OCI-M2 (cell line): ENCODE measurements around the gene FBXO7.

Experiments used
- DNase-seq: peaks from one replicate; lab custom pipeline; 2025; ENCODE audit not compliant: unreplicated experiment; lab: John Stamatoyannopoulos, UW

FBXO7 gene

GRCh38 chr22:32531228-32531627, 56.6 kb downstream of the FBXO7 start:
- no peak for DNase-seq

- no peak for DNase-seq
Observed at GRCh38 chr22:32531931-32532819, 57.6 kb downstream of the FBXO7 start.

DNA sequence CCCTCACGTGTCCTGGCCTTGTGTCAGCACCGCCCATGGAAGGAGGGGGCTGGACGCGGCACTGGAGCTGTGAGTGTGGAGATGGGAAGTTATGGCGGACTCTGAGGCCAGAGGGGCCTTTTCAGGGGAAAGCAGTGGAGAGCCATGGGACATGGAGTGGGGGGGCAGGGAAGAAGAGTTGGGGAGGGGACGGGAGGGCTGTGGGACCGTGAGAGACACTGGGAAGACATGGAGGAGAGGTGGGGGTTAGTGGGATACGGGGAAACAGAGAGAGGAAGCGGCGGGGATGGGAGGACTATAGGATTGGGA, 58.2 kb downstream of the FBXO7 start:
- DNase-seq = no peak

GRCh38 chr22:32533265-32534111, 58.9 kb downstream of the FBXO7 start:
- no peak for DNase-seq

DNA sequence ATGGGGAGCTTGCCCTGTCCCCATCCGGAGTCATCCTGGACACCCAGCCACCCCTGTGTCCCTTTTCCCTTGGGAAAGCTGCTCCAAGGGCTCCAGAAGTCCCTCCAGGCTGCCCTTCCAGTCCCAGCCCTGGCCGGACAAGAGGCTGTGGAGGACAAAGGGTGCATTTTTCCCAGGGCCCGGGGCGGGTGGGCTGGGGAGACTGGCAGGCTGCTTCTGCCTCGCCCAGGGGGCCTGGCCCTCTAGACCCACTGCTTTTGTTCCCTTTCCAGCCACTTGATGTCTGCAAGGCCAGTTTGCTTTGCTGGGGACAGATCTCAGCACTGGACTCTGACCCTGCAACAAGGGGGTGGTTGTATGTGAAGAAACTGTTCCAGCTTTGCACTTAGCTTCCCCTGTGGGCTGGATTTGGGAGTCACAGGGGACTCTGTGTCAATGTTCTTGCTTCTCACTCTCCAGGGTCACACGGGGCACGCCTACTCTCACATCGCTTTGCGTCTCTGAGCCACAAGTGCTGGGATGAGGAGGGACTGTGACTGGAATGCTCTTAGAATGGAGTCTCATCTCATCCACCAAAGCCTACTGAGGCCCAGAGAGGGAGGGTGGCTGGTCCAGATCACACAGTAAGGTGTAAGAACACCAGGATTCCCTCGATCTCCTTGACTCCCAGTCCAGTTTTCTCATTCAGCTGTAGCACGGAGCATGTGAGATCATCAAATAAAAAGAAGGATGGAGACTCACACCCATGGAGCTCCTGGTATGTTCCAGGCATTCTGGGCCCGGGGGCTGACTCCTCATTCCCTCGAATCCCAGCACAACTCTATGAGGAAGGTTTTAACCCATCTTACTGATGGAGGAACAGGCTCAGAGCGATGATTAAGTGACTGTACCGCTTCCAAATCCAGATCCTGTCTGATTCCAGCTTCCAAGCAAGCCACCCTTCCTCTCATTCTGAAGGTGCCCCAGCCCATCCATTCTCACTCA, 59.9 kb downstream of the FBXO7 start:
- DNase-seq = no peak

DNA sequence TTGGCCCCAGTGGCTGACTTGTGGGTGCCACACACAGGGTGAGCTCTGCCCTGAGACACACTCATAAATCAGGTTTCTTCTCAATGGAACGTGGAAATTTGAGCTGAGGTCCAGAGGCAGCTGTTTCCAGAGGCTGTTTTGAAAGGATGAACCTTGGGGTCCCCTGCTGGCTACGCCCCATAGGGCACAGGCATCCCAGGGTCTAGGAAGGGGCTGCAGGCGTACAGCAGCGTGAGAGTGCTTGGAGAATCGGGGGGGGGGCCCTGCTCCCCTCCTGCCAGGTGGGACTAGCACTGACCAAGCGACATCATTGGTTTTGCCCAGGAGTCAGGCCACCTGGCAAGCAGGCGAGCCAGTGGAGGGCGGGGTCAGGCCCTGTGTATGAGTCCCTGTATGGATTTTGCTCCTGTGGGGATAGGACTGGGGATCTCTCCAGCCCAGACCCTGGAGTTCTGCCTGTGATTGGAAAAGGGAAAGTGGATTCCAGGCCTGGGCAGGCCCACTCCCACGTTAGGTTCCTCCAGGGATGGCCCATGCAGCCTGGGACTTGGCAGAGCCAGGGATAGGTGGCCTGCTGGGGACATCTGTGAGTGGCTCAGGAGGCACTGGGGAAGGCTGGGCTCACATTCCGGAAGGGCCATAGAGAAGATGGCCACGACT, 61.0 kb downstream of the FBXO7 start:
- no peak for DNase-seq

DNA sequence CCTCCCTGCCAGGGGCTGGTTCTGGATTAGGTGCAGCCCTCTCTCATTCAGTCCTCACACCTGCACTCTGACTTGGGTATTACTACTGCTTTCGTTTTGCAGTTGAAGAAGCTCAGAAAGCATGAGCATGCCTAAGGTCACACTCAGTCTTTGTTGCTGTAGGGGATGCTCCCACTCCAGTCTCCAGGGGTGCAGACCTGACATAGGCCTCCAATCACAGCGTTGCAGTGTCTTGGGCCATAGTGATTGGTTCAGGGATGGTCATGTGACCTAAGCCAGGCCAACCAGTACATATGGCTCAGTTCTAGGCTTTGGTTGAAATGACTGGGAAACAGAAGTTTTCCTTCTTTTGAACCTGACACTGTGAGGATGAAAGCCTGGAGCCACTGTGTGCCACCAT, 61.7 kb downstream of the FBXO7 start:
- no peak for DNase-seq

DNA sequence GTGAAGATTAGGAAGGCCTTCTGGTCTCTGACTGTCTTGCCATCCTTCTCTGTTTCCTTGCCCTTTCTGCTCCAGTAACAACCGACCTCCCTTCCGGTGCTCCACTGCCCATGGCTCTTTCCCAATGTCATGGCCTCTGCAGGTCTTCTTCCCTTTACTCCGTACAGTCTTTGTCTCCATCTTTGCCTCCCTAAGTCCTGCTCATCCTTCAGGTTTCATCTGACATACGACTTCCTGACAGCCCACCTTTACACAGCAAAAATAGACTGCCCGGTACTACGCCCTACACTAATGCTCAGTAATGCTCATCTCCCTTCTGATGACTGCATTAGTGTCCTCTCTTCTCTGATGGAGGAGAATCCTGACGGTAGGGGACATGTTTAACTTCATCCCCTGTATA, 63.9 kb downstream of the FBXO7 start:
- no peak for DNase-seq

- no peak for DNase-seq
Observed at GRCh38 chr22:32539631-32540421, 65.2 kb downstream of the FBXO7 start.

DNA sequence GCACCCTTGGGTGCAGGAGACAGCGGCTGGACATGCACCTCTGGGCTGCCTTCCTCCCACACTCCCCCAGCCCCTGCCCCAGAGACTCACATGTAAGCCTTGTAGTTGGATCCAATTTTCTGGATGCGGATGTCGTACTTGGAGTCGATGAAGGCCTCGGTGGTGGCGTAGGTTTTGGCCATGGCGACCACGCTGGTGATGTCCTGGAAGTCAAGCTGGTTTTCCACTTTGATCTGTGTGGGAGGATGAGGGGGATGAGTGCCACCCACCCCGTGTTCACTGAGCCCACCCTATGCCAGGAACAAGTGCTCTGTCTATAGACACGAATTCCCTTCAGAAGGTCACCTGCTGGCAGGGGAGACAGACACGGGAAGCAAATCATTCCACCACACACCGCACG, 66.9 kb downstream of the FBXO7 start:
- no peak for DNase-seq

DNA sequence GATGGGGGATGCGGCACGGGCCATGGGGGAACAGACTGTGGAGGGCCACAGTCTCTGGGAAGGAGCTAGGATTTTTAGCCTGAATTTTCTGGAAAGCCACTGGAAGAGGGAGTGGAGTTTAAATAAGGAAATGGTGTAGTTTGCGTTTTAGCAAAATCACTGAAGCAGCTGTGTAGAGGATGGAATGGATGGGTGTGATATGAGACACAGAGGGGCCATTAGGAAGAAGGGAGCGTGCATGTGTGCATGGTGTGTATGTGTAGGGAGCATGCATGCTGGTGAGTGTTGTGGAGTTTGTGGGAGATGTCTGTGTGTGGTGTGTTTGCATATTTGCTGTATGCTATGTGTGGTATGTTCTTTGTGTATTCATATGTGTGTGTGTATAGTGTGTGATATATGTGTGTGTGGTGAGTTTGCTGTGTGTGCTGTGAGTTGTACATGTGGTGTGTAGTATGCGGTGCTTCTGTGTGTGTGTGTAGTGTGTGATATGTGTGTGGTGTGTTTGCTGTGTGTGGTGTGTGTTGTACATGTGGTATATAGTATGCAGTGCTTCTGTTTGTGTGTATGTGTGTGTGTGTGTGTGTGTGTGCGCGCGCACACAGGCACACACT, 67.6 kb downstream of the FBXO7 start:
- no peak for DNase-seq

DNA sequence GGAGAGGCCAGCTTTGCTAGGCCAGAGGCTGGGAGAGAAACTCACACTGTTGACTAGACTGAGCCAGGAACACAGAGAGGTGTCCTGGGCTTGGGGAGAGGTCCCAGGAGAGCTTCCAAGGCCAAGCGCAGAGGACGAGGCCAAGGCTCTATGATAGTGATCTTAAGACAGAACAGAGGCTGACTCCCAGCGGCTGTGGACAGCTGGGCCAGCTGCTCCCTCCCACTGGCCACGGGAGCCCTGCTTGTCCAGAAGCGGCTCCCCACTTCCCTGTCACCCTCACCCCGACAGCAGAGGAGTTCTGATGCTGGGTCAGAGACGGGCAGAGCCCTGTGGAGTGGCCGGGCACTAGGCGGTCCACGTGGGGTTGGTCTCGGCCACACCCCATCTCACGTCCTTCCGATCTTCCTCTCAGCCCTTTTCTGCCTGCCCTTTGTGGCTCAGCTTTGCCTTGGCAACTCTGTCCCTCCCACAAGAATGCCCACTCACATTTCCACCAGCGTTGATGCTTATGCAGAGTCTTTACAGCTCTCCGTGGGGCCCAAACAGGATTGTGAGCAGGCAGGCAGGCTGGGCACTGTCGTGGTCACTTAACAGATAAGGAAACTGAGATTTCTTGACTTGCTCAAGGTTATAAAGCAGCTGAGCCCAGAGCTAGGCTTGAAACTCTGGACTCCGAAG, 68.2 kb downstream of the FBXO7 start:
- DNase-seq = no peak

DNA sequence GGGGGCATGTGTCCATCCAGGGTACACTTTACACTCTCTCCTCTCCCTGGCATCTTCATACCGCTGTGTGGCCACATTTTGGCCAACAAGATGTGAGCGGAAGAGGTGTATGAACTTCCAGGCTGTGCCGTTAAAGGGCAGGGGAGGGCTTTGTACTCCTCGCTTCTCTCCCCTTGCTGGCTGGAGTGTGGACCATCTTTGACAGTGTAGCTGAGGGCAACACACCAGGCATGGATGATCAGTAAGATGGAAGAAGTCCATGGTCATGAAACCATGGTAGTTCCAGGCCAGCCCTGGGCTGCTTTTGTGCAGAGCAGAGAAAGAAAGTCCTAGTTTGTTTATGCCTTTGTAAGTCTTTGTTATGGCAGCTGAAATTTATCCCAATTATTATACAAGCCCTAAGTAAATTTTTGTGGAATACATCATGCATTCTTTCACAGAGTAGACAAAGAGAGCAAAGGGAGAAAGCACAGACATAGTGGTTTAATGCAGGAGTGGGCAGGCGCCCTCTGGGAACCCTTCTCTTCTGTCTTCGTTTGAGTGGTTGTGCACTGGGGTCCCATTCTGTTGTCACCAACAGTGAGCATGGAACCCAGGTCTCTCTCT, 70.4 kb downstream of the FBXO7 start:
- no peak for DNase-seq

DNA sequence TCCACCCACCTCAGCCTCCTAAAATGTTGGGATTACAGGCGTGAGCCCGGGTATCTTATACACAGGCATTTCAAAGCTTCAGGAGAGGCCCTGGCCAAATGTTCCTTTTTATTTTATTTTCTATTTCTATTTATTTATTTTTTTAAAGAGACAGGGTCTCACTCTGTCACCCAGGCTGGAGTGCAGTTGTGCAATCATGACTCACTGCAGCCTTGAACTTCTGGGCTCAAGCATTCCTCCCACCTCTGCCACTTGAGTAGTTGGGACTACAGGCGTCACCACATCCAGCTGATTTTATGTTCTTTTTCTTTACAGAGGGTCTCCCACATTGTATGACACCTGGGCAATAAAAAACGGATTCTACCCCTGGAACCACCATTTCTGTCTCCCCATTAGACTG, 71.2 kb downstream of the FBXO7 start:
- no peak for DNase-seq

DNA sequence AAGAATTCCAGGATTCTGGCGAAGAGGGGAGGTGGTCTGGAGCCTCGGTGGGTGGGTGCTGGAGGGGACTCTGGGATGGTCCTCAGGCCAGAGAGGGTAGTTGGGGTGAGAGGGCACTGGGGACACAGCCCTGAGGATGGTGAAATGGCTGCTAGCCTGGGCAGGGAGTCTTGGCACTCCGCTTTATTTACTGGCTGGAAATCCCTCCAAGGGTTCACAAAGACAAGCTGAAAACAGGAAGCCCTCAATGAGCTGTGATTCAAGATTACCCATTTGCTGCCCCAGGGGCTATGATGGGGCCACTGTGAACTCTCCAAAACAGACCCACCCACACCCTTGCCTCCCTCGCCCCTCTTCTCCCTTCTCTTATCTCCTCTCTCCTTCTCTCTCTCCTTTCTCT, 71.9 kb downstream of the FBXO7 start:
- DNase-seq = no peak

DNA sequence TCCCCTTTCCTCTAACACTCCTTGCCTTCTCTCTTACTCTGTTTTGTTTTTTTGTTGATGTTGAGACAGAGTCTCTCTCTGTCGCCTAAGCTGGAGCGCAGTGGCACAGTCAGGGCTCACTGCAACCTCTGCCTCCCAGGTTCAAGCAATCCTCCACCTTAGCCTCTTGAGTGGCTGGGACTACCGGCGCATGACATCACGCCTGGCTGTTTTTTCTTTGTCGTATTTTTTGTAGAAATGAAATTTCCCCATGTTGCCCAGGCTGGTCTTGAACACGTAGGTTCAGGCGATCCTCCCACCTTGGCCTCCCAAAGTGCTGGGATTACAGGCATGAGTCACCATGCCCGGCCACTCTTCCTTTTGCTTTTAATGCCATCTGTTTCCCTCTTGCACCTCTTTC, 72.3 kb downstream of the FBXO7 start:
- no peak for DNase-seq

GRCh38 chr22:32548039-32548438, 73.4 kb downstream of the FBXO7 start:
- DNase-seq = no peak
